Bronchial epithelial cell (primary cell): ENCODE data around the gene PHC2. TPM values are rescaled to one million over a fixed set of nuclear protein-coding genes. Genes with fewer than 3 reads are reported as not detected.

Experiments
- DNase-seq: peaks from one replicate; pipeline ENCODE4 v3.0.0-alpha.2; 2010; ENCODE audit warnings: low read depth
- FAIRE-seq: peaks from 2 replicates; lab custom pipeline; 2011; peaks lifted over from hg19 to GRCh38; lab: Jason Lieb, UNC
- H3K27me3 ChIP-seq: 2 replicates; pipeline ENCODE4 v1.5.1; 2011; ENCODE audit warnings: low read length; ENCODE audit not compliant: control insufficient read depth, insufficient read depth
- H3K36me3 ChIP-seq: 2 replicates; pipeline ENCODE4 v1.5.1; 2011; ENCODE audit warnings: low read length; ENCODE audit not compliant: control insufficient read depth, insufficient read depth
- H3K4me3 ChIP-seq: 2 replicates; pipeline ENCODE4 v1.5.1; 2011; ENCODE audit warnings: mild to moderate bottlenecking, low read depth, low read length, control low read depth
- total RNA-seq: library from RNA; depleted of rRNA; stranded (reverse); fragments of >200 nt; gene quantifications from 2 replicates; pipeline ENCODE4 v1.2.1, GENCODE V29; 2014
- TF ChIP-seq, protein P1 (sequence below): IDR thresholded peaks from 2 replicates; pipeline ENCODE4 v1.5.1; 2011; ENCODE audit warnings: mild to moderate bottlenecking, moderate library complexity, low read length, control low read depth, inconsistent platforms; ENCODE audit not compliant: insufficient read depth, severe bottlenecking

The PHC2 gene
- total RNA-seq, 1 donor from 2014 or later: 32.1 TPM

DNA sequence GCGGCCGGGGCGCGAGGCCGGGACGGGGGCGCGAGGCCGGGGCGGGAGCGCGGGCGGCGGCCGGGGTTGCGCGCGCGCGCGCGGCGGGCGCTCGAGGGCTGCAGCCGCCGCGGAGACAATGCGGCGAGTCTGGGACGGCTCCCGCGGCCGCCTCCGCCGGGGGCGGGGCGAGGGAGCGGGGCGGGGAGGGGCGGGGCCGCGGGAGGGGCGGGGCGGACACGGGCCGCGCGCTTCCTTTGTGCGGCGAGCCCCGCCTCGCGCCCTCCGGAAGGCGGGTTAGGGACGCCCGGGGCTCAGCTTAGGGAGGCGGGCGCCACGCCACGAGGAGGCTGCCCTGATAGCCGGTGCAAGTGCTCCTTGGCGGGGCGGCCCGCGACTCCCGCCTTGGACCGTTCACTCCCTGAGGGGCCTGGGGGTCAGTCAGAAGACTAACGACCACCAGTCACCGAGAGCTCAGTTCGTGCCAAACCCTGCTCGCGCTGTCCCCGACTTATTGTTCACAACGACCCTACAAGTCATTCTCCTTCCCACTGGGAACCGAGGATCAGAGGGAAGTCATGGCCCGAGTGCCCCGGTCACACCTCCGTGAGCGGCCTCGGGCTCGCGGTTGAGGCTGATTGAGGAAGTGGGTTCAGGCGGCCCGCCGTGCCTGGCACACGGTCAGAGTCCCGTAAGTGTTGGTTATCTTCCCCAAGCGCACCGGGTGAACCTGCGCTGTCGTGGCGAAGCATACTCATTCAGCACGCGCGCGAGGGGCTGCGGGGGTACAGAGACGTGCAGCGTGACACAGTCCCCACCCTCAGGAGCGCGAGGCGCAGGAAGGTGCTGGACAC is 80.9 kb downstream of the PHC2 start:
- peak; percentile 48 for DNase-seq
- no peak for FAIRE-seq
- TF ChIP-seq, protein P1, sequence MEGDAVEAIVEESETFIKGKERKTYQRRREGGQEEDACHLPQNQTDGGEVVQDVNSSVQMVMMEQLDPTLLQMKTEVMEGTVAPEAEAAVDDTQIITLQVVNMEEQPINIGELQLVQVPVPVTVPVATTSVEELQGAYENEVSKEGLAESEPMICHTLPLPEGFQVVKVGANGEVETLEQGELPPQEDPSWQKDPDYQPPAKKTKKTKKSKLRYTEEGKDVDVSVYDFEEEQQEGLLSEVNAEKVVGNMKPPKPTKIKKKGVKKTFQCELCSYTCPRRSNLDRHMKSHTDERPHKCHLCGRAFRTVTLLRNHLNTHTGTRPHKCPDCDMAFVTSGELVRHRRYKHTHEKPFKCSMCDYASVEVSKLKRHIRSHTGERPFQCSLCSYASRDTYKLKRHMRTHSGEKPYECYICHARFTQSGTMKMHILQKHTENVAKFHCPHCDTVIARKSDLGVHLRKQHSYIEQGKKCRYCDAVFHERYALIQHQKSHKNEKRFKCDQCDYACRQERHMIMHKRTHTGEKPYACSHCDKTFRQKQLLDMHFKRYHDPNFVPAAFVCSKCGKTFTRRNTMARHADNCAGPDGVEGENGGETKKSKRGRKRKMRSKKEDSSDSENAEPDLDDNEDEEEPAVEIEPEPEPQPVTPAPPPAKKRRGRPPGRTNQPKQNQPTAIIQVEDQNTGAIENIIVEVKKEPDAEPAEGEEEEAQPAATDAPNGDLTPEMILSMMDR: no peak
- H3K4me3 ChIP-seq: peak overlapping the region; percentile 79
- H3K27me3 ChIP-seq: no peaks in the 10 kb centered on the region
- H3K36me3 ChIP-seq: peaks cover 4% of the 10 kb centered on the region

DNA sequence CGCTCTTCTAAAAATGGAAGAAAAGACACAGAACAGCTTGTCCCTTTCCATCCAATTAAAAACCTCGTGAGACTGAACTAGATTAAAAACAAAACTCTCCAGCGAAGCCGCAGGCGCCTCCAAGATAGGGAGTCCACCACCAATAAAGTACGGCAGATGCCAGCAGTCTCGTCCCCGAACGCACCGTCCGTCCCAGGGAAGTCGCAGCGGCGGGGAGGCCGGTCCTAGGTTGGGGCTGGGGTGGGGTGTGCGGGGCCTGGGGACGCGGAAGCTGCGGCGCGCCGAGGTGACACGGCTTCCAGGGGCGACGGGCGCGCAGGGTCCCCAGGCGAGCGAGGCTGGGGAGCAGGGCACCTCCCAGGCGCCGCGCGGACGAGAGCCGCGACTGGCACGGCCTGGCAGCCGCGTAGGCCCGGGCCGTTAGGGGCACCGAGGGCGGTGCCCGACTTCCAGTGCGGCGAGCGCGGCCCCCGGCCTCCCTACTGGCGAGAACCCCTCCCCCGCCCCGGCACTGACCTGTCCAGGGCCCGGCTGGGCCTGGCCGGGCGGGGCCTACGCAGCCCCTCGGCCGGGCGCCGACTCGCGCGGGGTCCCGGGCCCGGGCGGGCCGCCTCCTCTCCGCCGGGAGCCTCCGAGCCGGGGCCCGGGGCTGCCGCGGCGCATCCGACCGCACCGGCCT is 81.7 kb downstream of the PHC2 start:
- TF ChIP-seq, protein P1: no peak
- FAIRE-seq (no peak), DNase-seq (no peak)
- peaks cover 3% of the 10 kb centered on the region for H3K36me3 ChIP-seq
- peak overlapping the region; percentile 79 for H3K4me3 ChIP-seq
- no peaks in the 10 kb centered on the region for H3K27me3 ChIP-seq

DNA sequence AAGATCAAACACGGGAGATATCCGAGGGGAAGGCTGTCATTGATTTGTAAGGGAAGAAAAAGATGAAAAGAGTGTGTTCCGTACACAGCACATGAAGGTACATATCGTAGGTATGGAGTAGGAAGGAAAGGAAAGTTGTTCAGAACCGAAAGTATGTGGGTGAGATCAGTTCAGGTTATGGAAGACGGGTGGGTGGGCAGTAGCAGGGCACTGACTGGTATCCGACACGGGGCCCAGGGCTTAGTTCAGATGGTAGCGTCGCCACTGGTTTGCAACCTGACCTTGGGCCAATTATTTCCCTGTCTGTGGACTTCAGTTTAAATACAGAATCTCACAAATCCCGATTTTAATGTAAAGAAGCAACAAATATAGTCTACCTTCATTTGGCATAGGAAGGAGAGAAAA is 82.2 kb downstream of the PHC2 start:
- Histone ChIP-seq H3K27me3 (no peaks in the 10 kb centered on the region), H3K4me3 (peak overlapping the region; percentile 79), H3K36me3 (peaks cover 1% of the 10 kb centered on the region)
- no peak for DNase-seq
- FAIRE-seq: no peak
- TF ChIP-seq, protein P1: no peak

DNA sequence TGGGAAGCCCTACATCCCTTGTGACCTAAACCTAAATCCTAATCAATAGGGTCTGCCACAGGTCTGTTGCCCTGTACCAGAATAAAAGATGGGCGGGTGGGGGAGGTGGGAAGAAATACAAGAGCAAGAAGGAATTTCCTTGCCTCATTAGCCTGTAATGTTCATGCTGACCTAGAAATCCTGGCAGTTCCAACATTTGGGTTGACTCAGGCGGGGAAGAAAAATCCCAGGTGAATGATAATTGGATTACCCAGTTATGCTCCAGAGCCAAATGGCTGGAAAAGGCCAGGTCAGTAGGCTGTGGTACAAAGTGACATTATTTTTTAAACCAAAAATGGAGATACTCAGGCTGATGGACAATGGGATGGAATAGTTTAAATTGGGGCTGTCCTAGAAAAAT is 82.7 kb downstream of the PHC2 start:
- Histone ChIP-seq H3K36me3 (peaks cover 1% of the 10 kb centered on the region), H3K4me3 (peak overlapping the region; percentile 79), H3K27me3 (no peaks in the 10 kb centered on the region)
- DNase-seq (peak; percentile 40), FAIRE-seq (no peak)
- TF ChIP-seq, protein P1: no peak

DNA sequence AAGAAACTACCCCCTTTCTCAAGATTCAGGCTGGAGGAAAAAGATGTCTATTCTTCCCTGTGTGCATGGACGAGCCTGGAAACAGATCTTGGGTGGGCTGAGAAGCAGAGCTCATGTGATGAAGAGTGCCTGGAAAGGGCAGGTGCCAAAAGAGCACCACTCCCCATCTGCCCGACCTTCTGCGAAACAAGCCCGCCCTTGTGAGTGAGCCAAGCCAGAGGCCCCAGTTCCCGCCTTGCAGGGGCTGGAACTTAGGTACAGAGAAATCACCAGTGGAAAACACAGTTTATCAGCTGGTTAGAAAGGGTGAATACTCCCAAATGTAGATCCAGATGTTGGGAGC is 83.3 kb downstream of the PHC2 start:
- peak overlapping the region; percentile 79 for H3K4me3 ChIP-seq
- H3K36me3 ChIP-seq: peaks cover 3% of the 10 kb centered on the region
- TF ChIP-seq, protein P1: no peak
- H3K27me3 ChIP-seq: no peaks in the 10 kb centered on the region
- DNase-seq: peak; percentile 35
- no peak for FAIRE-seq
